Sigmoid colon (tissue), 4 donors: ENCODE results near the gene DNASE1.

Experiments used
- POLR2A ChIP-seq, 2 donors: fragments of 450-650 bp; IDR thresholded peaks; one replicate each; pipeline ENCODE4 v1.6.1; 2016; ENCODE audit warnings: antibody characterized with exemption in 2 of 2, mild to moderate bottlenecking in 2 of 2, moderate library complexity in 2 of 2
- POLR2AphosphoS5 ChIP-seq, 4 donors: sonication (generic); formaldehyde crosslinking; IDR thresholded peaks; one replicate each; pipeline ENCODE4 v1.6.1; 2017; ENCODE audit warnings: antibody characterized with exemption in 4 of 4
- TF ChIP-seq, protein P1 (sequence below), 4 experiments: fragments of 450-650 bp in 3 of 4; fragments of 200-600 bp in 1 of 4; IDR thresholded peaks; one replicate each; pipeline ENCODE4 v1.5.1; 2016 to 2019; ENCODE audit warnings: antibody characterized with exemption in 4 of 4, mild to moderate bottlenecking in 3 of 4, moderate library complexity in 2 of 4

DNA sequence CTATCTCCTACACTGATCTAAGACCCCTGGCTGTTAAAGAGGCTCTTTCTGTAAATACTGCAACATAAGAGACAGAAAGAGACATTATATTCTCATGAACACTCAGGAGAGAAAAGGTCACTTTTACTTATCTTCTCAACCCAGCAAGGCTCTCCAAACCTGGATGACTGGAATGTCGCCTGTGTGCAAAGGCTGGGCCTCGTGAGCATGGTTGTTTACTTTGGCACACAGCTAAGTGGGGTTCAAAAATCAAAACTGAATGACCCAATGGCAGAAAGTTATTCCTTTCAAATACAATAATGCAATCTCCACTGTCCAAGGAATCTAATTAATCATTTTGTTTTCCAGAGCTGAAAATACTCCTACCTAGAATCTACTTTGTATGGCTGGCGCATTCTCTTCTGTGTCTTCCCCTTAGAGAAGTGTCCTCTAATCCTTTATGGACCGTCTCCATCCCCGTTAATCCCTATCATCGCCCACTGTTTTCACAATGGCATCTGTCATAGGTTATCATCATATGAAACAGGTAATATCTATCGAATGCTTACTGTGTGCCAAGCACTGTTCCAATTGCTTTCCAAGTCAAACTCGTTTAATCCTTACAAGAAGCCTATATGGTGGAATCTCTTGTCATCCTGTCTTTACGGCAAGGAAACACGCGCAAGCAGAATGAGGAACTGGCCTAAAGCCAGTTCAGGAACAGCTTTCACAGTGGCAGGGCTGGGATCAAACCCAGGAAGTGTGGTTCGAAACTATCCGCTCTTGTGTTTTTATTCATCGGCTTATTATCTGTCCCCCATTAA, 44.4 kb upstream of the DNASE1 start:
- TF ChIP-seq, protein P1, sequence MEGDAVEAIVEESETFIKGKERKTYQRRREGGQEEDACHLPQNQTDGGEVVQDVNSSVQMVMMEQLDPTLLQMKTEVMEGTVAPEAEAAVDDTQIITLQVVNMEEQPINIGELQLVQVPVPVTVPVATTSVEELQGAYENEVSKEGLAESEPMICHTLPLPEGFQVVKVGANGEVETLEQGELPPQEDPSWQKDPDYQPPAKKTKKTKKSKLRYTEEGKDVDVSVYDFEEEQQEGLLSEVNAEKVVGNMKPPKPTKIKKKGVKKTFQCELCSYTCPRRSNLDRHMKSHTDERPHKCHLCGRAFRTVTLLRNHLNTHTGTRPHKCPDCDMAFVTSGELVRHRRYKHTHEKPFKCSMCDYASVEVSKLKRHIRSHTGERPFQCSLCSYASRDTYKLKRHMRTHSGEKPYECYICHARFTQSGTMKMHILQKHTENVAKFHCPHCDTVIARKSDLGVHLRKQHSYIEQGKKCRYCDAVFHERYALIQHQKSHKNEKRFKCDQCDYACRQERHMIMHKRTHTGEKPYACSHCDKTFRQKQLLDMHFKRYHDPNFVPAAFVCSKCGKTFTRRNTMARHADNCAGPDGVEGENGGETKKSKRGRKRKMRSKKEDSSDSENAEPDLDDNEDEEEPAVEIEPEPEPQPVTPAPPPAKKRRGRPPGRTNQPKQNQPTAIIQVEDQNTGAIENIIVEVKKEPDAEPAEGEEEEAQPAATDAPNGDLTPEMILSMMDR (IDR thresholded peaks at IDR 0.05) = no peak
- no peak for TF ChIP-seq POLR2A (IDR thresholded peaks at IDR 0.05)
- TF ChIP-seq POLR2AphosphoS5 (IDR thresholded peaks at IDR 0.05) = no peak
